Stimulated activated CD8-positive, alpha-beta memory T cell treated with anti-CD3 and anti-CD28 coated beads, Interleukin-7, amount 100 ng/mL, for 48 hours (primary cell): ENCODE measurements around the gene KCNN3.
A peak's percentile ranks its signal among the peaks of the same experiment; 100 is the strongest.

Experiments
- DNase-seq, 2 donors: peaks; one replicate each; pipeline ENCODE4 v3.0.0-alpha.2; 2020; ENCODE audit warnings: low read depth in 1 of 2; ENCODE audit errors: extremely low read depth in 1 of 2

KCNN3 gene

GRCh38 chr1:154739654-154740053, 130.4 kb downstream of the KCNN3 start:
- no peak for DNase-seq

DNA sequence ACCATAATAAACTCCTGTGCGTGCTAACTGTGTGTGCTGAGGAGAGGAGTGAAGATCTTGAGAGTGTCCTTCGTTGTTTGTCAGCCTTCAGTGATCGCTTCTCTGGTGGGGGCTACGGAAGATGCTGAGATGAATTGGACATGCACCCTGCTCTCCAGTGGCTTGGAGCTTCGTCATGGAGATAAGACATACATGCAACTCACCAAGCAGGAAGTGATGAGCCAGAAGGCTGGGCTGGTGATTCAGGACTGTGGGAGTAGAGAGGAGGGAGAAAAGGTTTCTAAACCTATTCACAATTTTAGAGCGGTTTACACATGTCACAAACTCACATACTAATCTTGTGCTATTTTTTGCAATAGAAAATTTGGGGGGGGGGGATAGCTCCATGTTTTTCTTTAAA, 133.2 kb downstream of the KCNN3 start:
- DNase-seq: peak in 1 of 2 donors; percentile 70

DNA sequence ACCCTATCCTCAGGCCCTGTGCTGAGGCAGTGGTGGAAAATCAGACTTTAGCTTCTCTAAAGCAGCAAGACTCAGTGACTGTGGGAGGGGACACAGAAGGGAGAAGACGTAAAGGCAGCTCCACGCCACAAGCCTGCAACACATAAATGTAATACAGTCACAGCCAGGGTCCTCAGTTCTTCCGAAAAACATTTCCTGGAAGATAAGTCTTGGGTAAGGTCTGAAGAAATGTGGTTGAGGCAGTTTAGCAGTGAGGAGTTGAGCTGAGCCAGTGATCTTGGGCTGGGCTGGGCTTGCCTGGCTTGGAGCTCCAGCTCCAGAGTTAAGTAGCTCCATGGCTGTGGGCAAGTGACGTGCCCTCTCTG, 134.3 kb downstream of the KCNN3 start:
- no peak for DNase-seq

DNA sequence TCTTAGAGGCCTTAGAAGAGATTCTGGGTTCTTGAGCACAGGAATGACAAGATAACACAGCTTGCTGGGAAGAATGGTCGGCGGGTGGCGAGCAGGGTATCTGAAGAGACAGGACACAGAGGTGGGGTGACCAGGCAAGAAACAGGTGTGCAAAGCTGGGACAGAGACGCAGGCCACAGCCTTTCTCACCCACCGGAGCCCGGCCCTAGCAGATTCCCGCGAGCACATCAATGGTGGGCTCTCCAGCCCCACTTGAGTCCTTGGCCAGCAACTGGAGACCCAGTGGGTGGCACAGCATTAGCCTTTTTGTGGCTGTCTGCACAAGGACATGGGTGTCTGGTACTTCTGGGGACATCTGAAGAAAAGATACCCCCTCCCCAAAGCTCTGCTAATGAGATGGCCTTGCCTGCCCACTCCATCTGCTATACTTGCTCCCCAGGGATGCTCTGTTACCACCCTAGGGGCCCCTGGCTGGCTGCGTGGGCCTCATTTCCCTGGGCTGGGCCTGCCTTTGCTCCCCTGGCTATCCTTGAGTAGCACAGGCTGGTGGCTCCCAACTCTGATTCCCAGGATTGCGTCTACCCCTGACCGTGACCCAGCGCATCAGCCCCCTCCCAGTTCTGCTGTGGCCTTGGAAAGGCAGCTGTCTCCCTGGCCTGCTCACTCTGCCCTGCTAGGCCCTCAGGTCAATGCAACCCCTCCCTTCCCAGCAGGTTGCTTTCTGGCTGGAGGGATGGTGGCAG, 134.8 kb downstream of the KCNN3 start:
- no peak for DNase-seq

GRCh38 chr1:154733621-154734020, 136.5 kb downstream of the KCNN3 start:
- DNase-seq: no peak

GRCh38 chr1:154730986-154731489, 139.0 kb downstream of the KCNN3 start:
- DNase-seq: no peak

GRCh38 chr1:154730259-154730658, 139.8 kb downstream of the KCNN3 start:
- DNase-seq: no peak

DNA sequence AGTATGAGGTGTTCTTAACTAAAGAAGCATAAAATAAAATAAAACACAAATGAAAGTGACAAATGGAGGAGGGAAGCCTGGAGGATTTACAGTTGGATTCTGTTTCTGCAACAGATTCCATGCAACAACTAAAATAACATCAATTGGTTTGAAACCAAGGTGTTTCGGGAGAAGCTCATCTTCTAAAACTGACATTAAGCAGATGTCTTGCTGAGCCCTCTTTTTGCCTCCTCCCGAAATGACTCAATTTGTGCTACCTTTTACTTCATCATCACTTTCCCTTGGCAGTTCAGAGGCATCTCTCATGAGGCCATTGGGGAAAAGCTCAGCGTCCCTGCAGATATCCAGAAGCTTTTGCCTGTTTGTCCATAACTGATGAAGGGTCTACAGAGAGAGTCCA, 140.5 kb downstream of the KCNN3 start:
- DNase-seq: no peak

- DNase-seq: no peak
Observed at GRCh38 chr1:154729031-154729442, 141.0 kb downstream of the KCNN3 start.

- no peak for DNase-seq
Observed at GRCh38 chr1:154726896-154727753, 143.0 kb downstream of the KCNN3 start.

- DNase-seq: no peak
Observed at GRCh38 chr1:154726443-154726842, 143.6 kb downstream of the KCNN3 start.

- DNase-seq: no peak
Observed at GRCh38 chr1:154725865-154726264, 144.2 kb downstream of the KCNN3 start.

GRCh38 chr1:154720328-154721297, 149.5 kb downstream of the KCNN3 start:
- DNase-seq: no peak

- DNase-seq: no peak
Observed at GRCh38 chr1:154719586-154720327, 150.3 kb downstream of the KCNN3 start.

GRCh38 chr1:154718566-154718965, 151.5 kb downstream of the KCNN3 start:
- DNase-seq: no peak

DNA sequence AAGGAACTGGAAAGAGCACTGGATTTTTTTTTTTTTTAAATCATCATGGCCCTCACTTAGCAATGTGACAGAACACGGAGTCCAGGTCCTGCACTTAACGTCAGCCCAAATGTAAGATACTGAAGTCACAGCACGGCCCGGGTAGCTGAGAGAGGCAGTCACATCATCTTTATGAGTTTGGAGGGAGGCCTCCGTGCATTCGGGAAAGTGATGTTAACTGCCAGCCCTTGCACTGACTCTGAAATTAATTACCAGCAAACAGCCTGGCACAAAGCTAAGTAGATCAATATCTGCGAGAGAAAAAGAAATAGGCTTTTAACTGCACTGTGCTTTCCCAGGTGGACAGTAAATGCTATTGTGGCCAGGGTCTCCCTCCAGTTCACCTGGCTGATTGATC, 152.6 kb downstream of the KCNN3 start:
- no peak for DNase-seq

DNA sequence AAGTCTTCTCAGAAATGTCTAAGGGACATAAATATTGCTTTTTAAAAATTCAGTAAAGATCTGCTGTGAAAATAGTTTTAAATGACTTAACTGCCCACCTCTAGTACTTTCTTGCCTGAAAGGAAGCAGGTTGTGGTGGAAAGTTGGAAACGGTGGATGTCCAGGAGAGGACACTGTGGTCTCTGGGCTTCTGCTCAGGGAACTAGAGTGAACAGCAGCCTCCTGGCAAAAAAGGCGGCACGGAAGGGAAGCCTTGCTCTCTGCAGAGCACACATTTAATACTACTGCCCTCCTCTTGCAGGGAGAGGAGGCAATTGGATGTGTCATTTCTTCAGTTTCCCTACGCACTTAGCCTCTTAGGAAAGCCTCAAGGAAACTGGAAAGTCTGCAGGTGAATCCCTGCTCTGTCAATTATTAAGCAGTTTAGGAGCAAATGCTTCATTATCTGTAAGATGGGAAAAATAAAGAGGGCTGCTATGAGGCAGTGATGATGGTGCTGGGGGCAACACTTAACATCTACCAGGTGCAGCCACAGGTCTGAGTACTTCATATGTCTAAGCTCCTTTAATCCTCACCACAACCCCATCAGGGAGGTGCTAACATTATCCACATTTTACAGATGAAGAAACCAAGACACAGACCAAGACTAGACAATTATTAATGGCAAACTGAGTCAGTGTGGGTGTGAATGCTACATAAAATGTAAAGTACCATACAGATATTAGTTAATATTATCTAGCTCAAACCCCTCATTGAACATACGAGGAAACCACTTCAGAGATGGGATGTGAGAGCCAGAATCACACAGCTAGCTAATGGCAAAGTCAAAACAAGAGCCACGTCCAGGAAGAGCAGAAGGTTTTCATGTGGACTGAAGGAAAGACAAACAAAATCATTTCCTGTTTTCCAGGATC, 153.2 kb downstream of the KCNN3 start:
- no peak for DNase-seq

- DNase-seq: no peak
Observed at GRCh38 chr1:154716011-154716410, 154.1 kb downstream of the KCNN3 start.

GRCh38 chr1:154715385-154715784, 154.7 kb downstream of the KCNN3 start:
- no peak for DNase-seq
